NT2/D1 (cell line): Measurements from ENCODE around the gene ADK.

Experiments used
- SUZ12 ChIP-seq: IDR thresholded peaks from 2 replicates; pipeline ENCODE4 v1.6.1; 2011; ENCODE audit not compliant: insufficient read length, insufficient read depth; ENCODE audit errors: extremely low read depth
- YY1 ChIP-seq: IDR thresholded peaks from 2 replicates; pipeline ENCODE4 v1.6.1; 2011; ENCODE audit not compliant: insufficient read length, insufficient read depth
- ZNF274 ChIP-seq: IDR thresholded peaks from 2 replicates; pipeline ENCODE4 v1.6.1; 2011; ENCODE audit warnings: mild to moderate bottlenecking, low read depth, low read length

- TF ChIP-seq ZNF274, result no peak
- no peak for TF ChIP-seq SUZ12
- TF ChIP-seq YY1, result no peak
These were observed 41.6 kb upstream of the ADK start for GRCh38 chr10:74109452-74109851.
